GM19452 (cell line): Measurements from ENCODE around the gene SDSL.

Experiments used
- ATAC-seq: cut with Tn5 transposase; IDR thresholded peaks from one replicate; pipeline ENCODE4 v1.9.1; 2021; ENCODE audit not compliant: unreplicated experiment

Gene SDSL

DNA sequence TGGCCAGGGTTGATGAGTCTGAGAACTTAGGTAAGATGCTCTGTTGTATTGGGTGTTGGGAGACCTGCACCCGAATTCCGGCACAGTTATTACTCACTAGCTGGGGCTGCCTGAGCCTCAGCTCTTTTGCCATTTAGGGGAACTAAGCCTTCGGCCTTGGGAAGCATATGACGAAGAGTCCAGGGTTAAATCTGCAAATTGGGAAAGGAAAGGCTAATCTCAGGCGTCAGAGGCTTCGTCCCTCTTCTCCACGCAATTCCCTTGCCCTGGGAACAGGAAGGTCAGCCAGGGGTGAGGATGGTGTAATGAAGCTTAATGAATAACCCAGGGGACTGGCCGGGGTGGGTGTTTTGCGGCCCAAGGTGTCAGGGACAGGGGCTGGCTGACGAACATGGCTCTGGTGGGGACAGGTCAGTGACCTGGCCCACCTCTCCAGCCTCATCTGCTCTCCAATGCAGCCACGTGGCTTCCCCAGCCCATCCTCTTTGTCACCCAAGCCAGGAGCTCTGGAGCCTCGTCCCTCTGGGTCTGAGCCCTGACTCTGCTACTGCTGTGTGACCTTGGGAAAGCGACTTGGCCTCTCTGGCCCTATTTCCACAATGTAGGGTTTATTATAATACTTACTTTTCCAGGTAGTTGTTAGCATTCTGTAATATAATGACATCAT is 3.8 kb upstream of the SDSL start:
- no peak for ATAC-seq

DNA sequence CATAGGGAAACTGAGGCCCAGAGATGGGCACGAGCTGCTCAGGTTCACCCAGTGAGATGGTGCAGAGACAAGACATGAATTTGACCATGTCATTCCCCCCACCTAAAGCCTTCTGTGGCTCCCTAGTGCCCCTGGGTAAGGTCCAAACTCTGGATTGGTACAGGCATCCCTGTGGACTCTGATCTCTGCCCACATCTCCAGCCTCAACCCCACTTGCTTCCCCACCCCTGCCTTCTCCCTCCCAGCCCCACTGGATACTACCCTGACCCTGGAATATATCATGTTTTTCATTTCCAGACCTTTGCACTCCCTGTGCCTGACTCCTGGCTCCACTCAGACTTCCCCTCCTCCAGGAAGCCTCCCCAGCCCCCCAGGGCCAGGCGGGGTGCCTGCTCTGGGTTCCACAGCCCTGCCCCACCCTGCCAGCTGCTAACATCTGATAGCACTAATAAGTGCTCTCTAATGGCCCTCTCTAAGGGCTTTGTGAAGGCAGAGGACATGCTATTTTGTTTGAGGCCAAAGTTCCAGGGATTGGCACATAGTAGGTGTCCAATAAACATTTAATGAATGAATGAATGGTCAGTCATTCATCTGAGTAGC is 1.1 kb upstream of the SDSL start:
- ATAC-seq: no peak

DNA sequence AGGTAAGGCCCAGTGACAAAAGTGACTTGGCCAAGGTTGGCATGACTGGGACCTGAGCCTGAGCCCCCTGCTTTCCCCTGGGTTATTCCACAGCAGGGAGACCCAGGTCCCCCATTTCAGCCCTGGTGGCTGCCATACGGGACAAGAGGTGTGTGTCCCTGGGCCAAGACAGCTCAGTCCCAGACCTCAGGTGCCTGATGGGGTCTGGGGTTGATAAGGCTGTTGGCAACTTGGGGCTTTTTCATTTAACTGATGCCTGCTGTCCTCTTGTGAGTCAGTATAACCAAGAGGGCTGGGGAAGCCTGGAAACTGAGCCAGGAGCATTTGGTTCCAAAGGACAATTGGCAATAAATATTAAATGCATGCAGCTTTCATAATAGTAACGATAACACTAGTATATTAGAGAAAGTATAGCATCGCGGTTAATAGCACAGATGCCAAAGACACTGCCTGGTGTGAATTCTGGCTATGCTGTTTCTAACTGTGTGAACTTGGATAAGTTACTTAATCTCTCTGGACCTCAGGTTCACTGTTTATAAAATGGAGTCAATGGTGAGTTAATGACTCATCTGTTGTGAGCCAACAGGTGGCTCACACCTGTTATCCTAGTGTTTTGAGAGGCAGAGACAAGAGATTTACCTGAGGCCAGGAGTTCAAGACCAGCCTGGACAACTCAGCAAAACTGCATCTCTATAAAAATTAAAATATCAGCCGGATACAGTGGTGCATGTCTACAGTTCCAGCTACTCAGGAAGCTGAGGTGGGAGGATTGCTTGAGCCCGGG is 898 bp downstream of the SDSL start:
- ATAC-seq: no peak

DNA sequence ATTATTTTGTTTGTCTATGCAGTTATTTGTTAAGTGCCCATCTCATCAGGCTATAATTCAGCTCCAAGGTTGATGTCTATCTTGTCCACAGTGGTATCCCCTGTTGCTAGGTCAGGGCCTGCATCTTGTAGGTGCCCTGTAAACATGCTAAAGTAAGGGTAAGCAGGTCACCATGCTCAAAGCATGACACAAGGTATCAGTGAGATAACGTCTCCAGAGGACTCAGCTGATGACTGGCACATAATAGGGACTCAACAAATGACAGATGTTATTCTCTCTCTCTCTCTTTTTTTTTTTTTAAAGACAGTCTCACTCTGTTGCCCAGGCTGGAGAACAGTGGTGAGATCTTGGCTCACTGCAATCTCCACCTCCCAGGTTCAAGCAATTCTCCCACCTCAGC is 2.3 kb downstream of the SDSL start:
- ATAC-seq: no peak

DNA sequence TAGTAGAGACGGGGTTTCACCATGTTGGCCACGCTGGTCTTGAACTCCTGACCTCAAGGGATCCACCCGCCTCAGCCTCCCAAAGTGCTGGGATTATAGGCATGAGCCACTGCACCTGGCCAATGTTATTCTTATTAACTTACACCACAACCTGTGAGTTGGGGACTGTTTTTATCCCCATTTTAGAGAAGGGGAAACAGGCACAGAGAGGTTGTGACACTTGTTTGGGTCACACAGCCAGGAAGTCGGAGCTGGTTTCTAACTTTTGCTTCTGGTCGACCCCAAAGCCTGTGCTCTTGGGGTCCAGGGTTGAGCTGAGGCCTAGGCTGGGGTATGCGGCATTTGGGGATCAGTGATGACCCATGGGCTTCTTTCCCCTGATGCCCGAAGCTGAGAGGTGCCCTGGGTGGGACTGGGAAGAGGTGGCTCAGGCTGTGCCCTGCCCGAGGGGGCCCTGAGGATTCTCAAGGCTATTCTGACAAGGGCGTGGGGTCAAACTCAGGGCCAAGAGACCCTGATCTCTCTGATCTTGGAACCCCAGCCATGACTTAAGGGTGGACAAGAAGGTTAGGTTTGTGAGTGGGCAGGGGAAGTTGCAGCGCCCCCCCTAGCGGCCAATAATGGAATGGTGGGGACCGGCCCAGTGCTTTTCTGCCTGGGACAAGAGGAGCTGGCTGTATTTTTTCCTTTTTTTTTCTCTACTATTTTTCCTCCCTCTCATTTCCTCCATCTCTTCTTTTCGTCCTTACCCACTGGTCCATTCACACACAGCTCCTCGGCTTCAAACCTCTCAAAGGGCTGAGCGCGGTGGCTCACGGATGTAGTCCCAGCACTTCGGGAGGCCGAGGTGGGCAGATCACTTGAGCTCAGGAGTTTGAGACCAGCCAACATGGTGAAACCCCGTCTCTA is 3.0 kb downstream of the SDSL start:
- ATAC-seq: no peak

DNA sequence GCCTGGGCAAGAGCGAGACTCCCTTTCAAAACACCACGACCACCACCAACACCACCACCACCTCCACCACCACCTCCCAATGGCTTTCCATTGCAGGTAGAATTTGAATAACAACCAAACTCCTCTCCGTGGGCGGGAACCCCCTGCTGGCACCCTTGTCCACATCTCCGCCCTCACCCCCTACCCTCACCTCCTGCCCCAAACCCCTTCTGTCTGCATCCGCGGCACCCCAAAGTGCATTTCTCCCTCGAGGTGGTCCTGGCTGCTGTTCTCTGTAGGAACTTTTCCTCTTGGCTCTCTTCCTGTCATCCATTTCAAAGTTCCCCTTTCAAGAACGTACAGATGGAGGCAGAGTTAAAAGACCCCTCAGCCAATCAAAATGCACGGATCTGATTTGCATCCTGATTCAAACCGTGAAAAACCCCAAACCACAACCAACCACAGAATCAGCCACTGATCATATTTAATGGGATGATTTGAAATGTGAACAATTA is 3.8 kb downstream of the SDSL start:
- no peak for ATAC-seq

DNA sequence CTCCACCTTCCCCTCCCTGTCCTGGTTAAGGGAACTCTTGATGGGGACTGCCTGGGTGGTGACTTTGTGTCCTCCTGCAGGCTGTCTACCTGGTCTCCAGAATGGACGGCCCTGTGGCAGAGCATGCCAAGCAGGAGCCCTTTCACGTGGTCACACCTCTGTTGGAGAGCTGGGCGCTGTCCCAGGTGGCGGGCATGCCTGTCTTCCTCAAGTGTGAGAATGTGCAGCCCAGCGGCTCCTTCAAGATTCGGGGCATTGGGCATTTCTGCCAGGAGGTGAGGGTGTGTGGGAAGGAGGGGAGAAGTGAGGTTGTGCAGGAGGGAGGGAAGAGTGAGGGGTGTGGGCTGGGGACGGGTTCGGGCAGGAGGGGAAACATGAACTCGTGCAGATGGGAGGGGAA is 5.7 kb downstream of the SDSL start:
- ATAC-seq: no peak

DNA sequence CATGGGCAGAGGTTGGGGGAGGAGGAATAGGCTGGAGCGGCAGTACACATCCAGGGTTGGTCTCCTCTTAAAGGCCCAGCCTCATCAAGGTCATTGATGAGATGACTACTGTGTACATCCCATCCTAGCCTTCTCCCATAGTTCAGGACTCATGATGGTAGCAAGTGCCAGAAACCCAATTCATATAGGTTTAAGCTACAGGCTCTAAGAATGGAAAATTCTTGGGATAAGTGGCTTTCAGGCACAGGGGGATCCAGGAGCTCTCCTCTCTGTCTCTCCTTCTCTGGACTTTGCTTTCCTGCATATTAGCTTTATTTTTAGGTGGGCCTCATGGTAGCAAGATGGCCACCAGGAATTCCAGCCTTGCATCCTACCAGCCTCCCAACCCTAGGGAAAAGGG is 6.3 kb downstream of the SDSL start:
- no peak for ATAC-seq

DNA sequence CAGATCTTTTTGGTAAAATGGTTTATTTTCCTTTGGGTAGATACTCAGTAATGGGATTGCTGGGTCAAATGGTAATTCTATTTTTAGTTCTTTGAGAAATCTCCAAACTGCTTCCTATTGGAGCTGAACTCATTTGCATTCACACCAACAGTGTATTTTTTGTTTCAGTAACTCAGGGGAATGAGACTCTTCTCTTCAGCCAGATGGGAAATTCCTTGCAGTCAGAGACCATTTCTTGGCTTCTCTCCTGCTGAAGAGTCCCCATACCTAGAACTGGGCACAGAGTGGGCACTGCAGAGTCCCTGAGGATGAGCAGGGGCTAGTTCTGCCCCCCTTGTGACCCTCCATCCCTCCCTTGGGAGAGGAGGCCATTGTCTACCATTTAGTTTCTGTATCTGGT is 10.8 kb downstream of the SDSL start:
- no peak for ATAC-seq

DNA sequence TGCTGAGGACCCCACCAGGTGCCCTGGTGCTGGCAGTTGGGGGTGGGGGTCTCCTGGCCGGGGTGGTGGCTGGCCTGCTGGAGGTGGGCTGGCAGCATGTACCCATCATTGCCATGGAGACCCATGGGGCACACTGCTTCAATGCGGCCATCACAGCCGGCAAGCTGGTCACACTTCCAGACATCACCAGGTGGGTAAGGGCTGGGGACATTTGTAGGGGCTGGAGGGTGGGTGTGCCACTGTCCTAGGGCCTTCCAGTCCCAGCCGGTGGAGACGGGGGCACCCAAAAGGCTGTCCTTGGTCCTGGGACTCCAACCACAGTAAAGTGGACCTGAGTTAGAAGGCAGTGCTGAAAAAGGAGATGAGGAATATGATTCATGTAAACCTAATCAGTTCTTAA is 13.2 kb downstream of the SDSL start:
- ATAC-seq: no peak

DNA sequence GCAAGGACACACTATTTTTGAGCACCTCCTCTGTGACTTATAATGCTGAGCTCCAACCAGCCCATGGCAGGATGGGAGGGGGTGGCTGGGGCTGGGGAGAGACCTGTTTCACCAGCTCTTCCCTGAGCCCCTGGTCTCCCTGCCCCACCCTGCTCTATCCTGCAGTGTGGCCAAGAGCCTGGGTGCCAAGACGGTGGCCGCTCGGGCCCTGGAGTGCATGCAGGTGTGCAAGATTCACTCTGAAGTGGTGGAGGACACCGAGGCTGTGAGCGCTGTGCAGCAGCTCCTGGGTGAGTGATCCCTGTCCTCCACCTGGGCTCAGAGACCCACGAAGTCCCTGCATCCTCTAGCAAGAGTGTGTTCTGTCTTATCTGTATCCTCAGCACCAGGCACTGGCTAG is 14.4 kb downstream of the SDSL start:
- ATAC-seq: no peak

DNA sequence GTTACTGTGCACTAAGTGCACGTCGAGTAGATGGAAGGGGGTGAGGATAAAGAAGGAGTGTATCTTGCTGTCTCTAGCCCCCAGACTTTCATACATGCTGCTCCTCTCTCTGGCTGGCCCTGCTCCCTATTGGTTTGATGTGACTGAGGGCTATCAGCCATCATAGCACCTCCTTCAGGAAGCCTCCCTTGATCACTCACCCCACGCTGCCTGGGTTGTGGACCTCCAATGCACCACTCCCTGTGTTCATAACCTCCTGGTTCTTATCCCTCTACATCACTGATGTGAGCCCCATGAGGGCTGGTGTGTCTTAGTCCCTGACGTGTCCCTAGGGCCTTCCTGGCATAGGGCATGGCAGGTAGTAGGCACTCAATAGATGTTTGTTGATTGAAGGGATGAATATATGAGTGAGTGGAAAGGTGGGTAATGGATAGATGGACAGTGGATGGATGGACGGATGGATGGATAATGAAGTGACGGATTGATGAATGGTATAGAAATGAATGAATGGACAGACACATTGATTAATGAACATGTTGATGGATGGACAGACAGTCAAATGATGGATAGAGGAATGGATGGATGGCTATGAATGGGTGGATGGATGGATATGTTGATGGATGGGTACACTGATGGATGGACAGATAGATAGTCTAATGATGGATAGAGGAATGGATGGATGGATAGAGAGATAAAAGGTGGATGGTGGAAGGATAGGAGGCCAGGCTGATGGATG is 15.0 kb downstream of the SDSL start:
- no peak for ATAC-seq

DNA sequence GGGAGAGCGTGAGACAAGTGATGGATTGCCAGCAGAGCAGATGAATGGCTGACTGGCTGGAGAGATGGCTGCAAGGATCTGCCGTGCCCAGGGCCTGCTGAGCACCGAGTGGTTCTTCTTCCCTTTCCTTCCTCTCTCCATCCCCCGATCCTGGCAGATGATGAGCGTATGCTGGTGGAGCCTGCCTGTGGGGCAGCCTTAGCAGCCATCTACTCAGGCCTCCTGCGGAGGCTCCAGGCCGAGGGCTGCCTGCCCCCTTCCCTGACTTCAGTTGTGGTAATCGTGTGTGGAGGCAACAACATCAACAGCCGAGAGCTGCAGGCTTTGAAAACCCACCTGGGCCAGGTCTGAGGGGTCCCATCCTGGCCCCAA is 15.5 kb downstream of the SDSL start:
- ATAC-seq: no peak

DNA sequence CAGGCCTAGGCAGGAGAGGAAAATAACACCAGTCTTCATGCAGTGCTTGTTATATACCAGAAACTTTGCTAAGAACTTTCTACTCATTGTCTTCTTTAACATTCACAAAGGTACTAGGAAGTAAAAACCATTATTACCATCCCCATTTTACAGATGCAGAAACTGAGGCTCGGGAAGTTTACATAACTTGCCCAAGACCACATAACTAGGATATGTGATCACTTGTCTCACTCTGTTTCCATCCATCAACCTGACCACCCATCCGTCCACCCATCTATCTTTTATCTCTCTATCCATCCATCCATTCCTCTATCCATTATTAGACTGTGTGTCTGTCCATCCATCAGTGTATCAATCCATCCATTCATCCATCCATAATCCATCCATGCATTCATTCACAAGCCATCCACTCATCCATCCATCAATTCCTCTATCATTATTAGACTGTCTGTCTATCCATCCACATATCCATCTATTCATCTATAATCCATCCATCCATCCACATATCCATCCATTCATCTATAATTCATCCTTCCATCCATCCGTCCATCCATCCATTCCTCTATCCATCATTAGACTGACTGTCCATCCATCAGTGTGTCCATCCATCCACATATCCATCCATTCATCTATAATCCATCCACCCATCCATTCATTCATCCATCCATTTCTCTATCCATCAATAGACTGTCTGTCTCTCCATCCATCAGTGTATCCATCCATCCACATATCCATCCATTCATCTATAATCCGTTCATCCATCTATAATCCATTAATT is 16.5 kb downstream of the SDSL start:
- no peak for ATAC-seq

DNA sequence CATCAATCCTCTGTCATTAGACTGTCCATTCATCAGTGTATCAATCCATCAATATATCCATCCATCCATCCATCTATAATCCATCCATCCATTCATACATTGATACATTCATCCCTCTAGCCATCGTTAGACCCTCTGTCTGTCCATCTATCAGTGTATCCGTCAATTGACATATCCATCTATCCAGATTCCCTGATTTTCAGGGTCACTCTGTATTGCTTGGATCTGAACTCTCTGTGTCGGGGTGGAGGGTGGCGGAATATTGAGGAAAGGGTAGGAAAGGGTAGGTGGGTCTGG is 17.1 kb downstream of the SDSL start:
- no peak for ATAC-seq

DNA sequence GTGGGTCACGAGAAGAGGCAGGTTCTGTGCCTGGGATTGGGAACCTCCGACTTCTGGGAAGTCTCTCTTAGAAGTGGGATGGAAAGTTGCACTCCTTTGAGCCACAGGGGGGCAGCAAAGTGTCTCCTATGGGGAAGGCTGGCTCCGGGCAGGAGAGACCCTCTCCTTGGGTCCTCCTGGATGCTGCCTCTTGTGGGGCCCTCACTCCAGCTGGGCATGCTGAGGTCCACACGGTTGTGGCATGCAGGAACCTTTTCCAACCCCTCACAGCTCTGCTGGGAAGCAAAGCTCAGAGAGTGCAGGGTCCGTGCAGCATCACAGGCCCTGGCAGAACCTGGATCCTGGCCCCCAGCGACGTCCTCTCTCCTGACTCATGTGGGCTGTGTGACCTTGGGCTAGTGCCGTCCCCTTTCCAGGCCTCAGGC is 17.4 kb downstream of the SDSL start:
- no peak for ATAC-seq

DNA sequence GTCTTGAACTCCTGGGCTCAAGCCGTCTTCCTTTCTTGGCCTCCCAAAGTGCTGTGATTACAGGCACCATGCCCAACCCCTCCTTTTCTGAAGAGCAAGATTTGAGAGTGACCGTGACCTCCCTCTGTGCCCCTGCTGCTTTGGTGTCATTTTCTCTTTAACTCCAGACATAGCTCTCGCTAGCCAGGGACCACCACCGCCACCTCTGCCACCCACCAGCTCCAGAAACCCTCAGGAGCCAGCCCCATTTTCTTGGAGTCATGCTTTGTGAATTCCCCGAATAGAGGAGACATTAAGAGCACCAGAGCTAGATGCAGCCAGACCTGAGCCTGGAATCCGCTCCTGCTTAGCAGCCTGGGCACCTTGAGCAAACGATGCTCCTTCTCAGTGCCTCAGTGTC is 18.2 kb downstream of the SDSL start:
- ATAC-seq: no peak

DNA sequence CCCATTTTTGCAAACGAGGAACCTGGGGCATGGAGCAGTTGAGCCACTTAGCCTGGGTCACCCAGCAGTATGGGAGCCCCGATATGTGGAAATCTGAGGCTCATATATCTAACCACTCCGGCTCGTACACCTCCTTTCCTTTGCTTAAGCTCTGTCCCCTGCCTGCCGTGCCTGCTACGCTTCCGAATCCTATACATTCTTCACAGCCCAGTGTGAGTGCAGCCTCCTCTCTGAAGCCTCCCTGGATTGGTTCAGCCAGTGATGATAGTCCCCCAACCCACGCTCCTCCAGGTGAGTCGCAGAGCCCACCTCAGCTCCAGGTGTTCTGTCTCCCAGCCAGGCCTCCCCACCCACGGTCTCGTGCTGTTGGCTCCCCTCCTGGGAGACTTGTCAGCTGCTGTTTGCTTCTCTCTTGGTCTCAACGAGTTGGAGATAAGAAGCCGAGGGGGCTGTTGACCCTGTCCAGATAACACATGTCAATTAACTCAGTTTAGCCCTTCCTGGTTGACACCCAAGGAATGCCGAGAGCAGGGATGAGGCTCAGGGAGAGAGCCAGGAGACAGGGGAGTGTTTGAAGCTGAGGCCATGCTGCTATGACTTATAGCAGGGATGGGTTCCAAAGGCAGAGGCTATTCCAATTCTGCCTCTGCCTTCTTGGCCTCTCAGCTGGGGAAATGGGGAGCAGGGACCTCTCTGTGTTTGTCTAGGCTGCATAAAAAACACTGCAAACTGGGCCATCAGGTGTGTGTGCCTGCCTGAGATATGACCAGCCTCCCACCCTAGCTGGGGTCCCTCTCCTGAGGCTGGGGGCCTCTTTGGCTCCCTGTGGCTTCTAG is 19.0 kb downstream of the SDSL start:
- no peak for ATAC-seq

DNA sequence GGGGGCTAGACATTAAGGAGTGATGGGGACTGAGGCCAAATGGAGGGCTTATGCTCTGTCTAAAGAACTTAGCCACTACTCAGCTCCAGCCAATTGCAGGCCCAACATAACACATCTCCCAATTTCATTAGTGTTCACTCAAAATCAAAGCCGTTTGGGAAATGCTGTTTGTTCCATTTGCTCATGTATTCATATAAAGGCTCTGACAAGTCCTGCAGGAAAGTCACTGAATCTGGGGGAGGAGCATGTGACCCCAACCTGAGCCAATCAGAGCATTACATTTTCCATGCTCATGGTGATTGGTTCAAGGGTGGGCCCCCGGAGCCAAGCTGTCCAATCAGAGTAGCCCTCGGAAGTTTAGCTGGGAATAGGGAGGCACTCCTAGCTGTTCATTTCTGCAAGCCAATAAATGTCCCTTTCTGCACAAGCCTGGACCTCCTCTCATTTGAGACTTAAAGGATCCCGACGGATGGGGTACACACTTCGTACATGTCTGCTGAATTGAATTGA is 20.9 kb downstream of the SDSL start:
- ATAC-seq: no peak
